K562 (cell line): ENCODE results near the gene WDR86. TPM values are rescaled to one million over a fixed set of nuclear protein-coding genes. Genes with fewer than 3 reads are reported as not detected.

Experiments
- ARID1B ChIP-seq: fragments of 450-650 bp; IDR thresholded peaks from 2 replicates; pipeline ENCODE4 v1.6.1; 2016; ENCODE audit warnings: antibody characterized with exemption, mild to moderate bottlenecking, inconsistent platforms
- BHLHE40 ChIP-seq: IDR thresholded peaks from 2 replicates; pipeline ENCODE4 v1.6.1; 2011; ENCODE audit warnings: low read length, improper control_type of control experiment
- CBX3 ChIP-seq, 2 experiments: IDR thresholded peaks; 1 replicate in 1 of 2; 2 replicates in 1 of 2; pipeline ENCODE4 v1.6.1; 2012; ENCODE audit warnings: inconsistent platforms in 2 of 2, low read length in 2 of 2, borderline replicate concordance in 1 of 2, control low read depth in 1 of 2
- FOS ChIP-seq: IDR thresholded peaks from 3 replicates; pipeline ENCODE4 v1.6.1; 2011; ENCODE audit not compliant: insufficient read length; ENCODE audit errors: extremely low read depth
- GABPB1 ChIP-seq: sonication (generic); formaldehyde crosslinking; IDR thresholded peaks from 2 replicates; pipeline ENCODE4 v1.8.0; 2022; ENCODE audit warnings: mild to moderate bottlenecking, missing genetic modification reagents
- MAZ ChIP-seq, 2 experiments: fragments of 450-650 bp in 1 of 2; sonication (generic) in 1 of 2; formaldehyde crosslinking; IDR thresholded peaks in 1 of 2; conservative IDR thresholded peaks in 1 of 2; 2 replicates each; pipeline versions ENCODE4 v1.4.0 to v1.5.0; 2020; ENCODE audit warnings: mild to moderate bottlenecking in 1 of 2, missing genetic modification reagents in 1 of 2
- PHF21A ChIP-seq: fragments of 450-650 bp; IDR thresholded peaks from 2 replicates; pipeline ENCODE4 v1.6.1; 2017; ENCODE audit warnings: low read depth, borderline replicate concordance
- RAD21 ChIP-seq, 2 experiments: fragments of 250-450 bp in 1 of 2; fragments of 450-650 bp in 1 of 2; sonication (Bioruptor Pico) in 1 of 2; formaldehyde crosslinking in 1 of 2; IDR thresholded peaks in 1 of 2; conservative IDR thresholded peaks in 1 of 2; 2 replicates each; pipeline versions ENCODE4 v1.4.0 to v1.8.0; 2020 to 2022; ENCODE audit warnings: mild to moderate bottlenecking in 2 of 2, moderate library complexity in 1 of 2
- SMARCE1 ChIP-seq: fragments of 450-650 bp; IDR thresholded peaks from 2 replicates; pipeline ENCODE4 v1.7.1; 2016; ENCODE audit warnings: mild to moderate bottlenecking
- SMC3 ChIP-seq: conservative IDR thresholded peaks from 2 replicates; pipeline ENCODE4 v1.6.1; 2011; ENCODE audit warnings: low read depth, low read length, improper control_type of control experiment; ENCODE audit not compliant: insufficient read depth
- SPI1 ChIP-seq: IDR thresholded peaks from 2 replicates; pipeline ENCODE4 v1.6.1; 2011; ENCODE audit warnings: low read depth, low read length, control low read depth, borderline replicate concordance
- TEAD1 ChIP-seq, 2 experiments: fragments of 450-650 bp in 1 of 2; sonication (generic) in 1 of 2; formaldehyde crosslinking; IDR thresholded peaks; 2 replicates each; pipeline versions ENCODE4 v1.4.0 to v1.8.0; 2020 to 2022; ENCODE audit warnings: mild to moderate bottlenecking in 2 of 2, missing genetic modification reagents in 1 of 2
- TEAD4 ChIP-seq, 2 experiments: sonication (generic) in 1 of 2; formaldehyde crosslinking in 1 of 2; IDR thresholded peaks; 2 replicates each; pipeline versions ENCODE4 v1.6.1 to v1.8.0; 2012 to 2022; ENCODE audit warnings: borderline replicate concordance in 1 of 2, inconsistent platforms in 1 of 2, low read length in 1 of 2, mild to moderate bottlenecking in 1 of 2, missing genetic modification reagents in 1 of 2
- YY1 ChIP-seq, 3 experiments: IDR thresholded peaks; 2 replicates each; pipeline ENCODE4 v1.6.1; 2011; ENCODE audit warnings: low read length in 2 of 3, mild to moderate bottlenecking in 2 of 3, moderate library complexity in 2 of 3, borderline replicate concordance in 1 of 3, control low read depth in 1 of 3, low read depth in 1 of 3; ENCODE audit not compliant: insufficient read depth in 3 of 3, insufficient replicate concordance in 2 of 3, control insufficient read depth in 1 of 3, insufficient read length in 1 of 3; ENCODE audit errors: extremely low read depth in 1 of 3
- ZEB2 ChIP-seq: fragments of 450-650 bp; IDR thresholded peaks from 2 replicates; pipeline ENCODE4 v1.6.1; 2016
- ZNF384 ChIP-seq: IDR thresholded peaks from 2 replicates; pipeline ENCODE4 v1.6.1; 2012; ENCODE audit warnings: low read depth, low read length, improper control_type of control experiment
- polyA plus RNA-seq, 8 experiments: library from polyadenylated mRNA; depleted of rRNA in 4 of 8; stranded (reverse) in 5 of 8; unstranded in 3 of 8; fragments of >200 nt; fragmentation: Nextera tagmentation in 2 of 8; fragmentation: Illumina TruSeq in 1 of 8; extraction: Ambion mirVana in 2 of 8; extraction: Trizol in 1 of 8; gene quantifications; 2 replicates each; pipeline versions ENCODE4 v1.2.1 to v1.2.3, GENCODE V29; 2011 to 2014; ENCODE audit warnings: inconsistent platforms in 1 of 8, missing spikeins in 1 of 8
- total RNA-seq, 7 experiments: library from RNA; depleted of rRNA in 6 of 7; stranded (reverse); fragments of >200 nt in 6 of 7; fragmentation: Illumina TruSeq in 2 of 7; extraction: Trizol in 2 of 7; gene quantifications; 2 replicates each; pipeline versions ENCODE4 v1.2.1 to v1.2.3, GENCODE V29; 2011 to 2021; ENCODE audit warnings: low replicate concordance in 1 of 7
- TF ChIP-seq, protein P1 (sequence below): fragments of 200-800 bp; sonication (Bioruptor generic); IDR thresholded peaks from 2 replicates; pipeline ENCODE4 v1.6.1; 2017; ENCODE audit warnings: missing genetic modification characterization, missing compliant biosample characterization
- TF ChIP-seq, protein P2 (sequence below): sonication (generic); formaldehyde crosslinking; IDR thresholded peaks from 2 replicates; pipeline ENCODE4 v1.8.1; 2023; ENCODE audit warnings: mild to moderate bottlenecking, missing genetic modification reagents
- TF ChIP-seq, protein P3 (sequence below), 3 experiments: IDR thresholded peaks in 2 of 3; conservative IDR thresholded peaks in 1 of 3; 2 replicates each; pipeline ENCODE4 v1.5.1; 2011 to 2012; ENCODE audit warnings: low read length in 3 of 3, mild to moderate bottlenecking in 3 of 3, control low read depth in 2 of 3, improper control_type of control experiment in 1 of 3, inconsistent platforms in 1 of 3, low read depth in 1 of 3, mixed read lengths in 1 of 3, moderate library complexity in 1 of 3; ENCODE audit not compliant: insufficient read depth in 2 of 3
- TF ChIP-seq, protein P4 (sequence below): fragments of 250-450 bp; sonication (Bioruptor Pico); IDR thresholded peaks from 2 replicates; pipeline ENCODE4 v1.5.0; 2020; ENCODE audit warnings: mild to moderate bottlenecking

Gene WDR86
- total and polyA plus RNA-seq, 9 of the 15 experiments (the other 6 are each of a cell fraction or from before 2014, with no cell fraction given): 0.24 TPM; not detected in 8

DNA sequence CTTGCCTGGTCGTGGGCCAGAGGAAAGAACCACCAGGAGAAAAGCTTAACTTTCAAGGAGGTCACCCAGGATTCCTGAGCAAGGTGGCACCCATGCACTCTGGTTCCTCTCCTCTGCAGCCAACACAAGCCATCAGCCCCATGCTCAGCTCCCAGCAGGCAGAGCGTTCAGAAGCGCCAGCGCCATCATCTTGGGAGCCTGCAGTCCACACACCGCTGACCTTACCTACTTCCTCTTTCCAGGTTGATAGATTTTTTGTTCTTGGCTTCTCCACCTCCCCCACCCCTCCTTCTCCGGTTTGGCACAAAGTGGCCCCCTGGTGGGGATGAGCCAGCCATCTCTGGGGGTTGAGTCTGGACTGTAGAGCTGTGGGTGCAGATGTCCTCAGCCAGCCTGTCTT, 1.7 kb upstream of the WDR86 start (continued):
- TF ChIP-seq YY1 (IDR thresholded peaks at IDR 0.05; ENCODE audit: borderline replicate concordance in 1 of 3, control insufficient read depth in 1 of 3, extremely low read depth in 1 of 3, insufficient read depth in 3 of 3, insufficient read length in 1 of 3, insufficient replicate concordance in 2 of 3, low read depth in 1 of 3, low read length in 2 of 3): peak in 1 of 3 experiments; percentile 59
- TF ChIP-seq, protein P1, sequence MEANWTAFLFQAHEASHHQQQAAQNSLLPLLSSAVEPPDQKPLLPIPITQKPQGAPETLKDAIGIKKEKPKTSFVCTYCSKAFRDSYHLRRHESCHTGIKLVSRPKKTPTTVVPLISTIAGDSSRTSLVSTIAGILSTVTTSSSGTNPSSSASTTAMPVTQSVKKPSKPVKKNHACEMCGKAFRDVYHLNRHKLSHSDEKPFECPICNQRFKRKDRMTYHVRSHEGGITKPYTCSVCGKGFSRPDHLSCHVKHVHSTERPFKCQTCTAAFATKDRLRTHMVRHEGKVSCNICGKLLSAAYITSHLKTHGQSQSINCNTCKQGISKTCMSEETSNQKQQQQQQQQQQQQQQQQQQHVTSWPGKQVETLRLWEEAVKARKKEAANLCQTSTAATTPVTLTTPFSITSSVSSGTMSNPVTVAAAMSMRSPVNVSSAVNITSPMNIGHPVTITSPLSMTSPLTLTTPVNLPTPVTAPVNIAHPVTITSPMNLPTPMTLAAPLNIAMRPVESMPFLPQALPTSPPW: peak; percentile 35
- TF ChIP-seq, protein P2, sequence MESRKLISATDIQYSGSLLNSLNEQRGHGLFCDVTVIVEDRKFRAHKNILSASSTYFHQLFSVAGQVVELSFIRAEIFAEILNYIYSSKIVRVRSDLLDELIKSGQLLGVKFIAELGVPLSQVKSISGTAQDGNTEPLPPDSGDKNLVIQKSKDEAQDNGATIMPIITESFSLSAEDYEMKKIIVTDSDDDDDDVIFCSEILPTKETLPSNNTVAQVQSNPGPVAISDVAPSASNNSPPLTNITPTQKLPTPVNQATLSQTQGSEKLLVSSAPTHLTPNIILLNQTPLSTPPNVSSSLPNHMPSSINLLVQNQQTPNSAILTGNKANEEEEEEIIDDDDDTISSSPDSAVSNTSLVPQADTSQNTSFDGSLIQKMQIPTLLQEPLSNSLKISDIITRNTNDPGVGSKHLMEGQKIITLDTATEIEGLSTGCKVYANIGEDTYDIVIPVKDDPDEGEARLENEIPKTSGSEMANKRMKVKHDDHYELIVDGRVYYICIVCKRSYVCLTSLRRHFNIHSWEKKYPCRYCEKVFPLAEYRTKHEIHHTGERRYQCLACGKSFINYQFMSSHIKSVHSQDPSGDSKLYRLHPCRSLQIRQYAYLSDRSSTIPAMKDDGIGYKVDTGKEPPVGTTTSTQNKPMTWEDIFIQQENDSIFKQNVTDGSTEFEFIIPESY (CRISPR knock-in tag): peak; percentile 96
- no peak for TF ChIP-seq PHF21A
- peak; percentile 34; the same call in 1 of the 2 replicates for TF ChIP-seq TEAD4 (IDR thresholded peaks at IDR 0.05; ENCODE audit: low read length)
- TF ChIP-seq TEAD4 (CRISPR knock-in tag; IDR thresholded peaks at IDR 0.05; ENCODE audit: borderline replicate concordance): no peak
- TF ChIP-seq ZEB2: peak; percentile 50
- peak; percentile 22; the same call in 1 of the 2 replicates for TF ChIP-seq ZNF384
- peak; percentile 91 for TF ChIP-seq SPI1
- TF ChIP-seq SMARCE1: peak; percentile 36; the same call in 1 of the 2 replicates
- TF ChIP-seq MAZ (CRISPR knock-in tag; conservative IDR thresholded peaks at IDR 0.05 in 1 of 2, IDR thresholded peaks at IDR 0.05 in 1 of 2): peak in 1 of 2 experiments; percentile 37; a peak in 1 of 4 replicates
- TF ChIP-seq, protein P3, sequence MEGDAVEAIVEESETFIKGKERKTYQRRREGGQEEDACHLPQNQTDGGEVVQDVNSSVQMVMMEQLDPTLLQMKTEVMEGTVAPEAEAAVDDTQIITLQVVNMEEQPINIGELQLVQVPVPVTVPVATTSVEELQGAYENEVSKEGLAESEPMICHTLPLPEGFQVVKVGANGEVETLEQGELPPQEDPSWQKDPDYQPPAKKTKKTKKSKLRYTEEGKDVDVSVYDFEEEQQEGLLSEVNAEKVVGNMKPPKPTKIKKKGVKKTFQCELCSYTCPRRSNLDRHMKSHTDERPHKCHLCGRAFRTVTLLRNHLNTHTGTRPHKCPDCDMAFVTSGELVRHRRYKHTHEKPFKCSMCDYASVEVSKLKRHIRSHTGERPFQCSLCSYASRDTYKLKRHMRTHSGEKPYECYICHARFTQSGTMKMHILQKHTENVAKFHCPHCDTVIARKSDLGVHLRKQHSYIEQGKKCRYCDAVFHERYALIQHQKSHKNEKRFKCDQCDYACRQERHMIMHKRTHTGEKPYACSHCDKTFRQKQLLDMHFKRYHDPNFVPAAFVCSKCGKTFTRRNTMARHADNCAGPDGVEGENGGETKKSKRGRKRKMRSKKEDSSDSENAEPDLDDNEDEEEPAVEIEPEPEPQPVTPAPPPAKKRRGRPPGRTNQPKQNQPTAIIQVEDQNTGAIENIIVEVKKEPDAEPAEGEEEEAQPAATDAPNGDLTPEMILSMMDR (IDR thresholded peaks at IDR 0.05 in 2 of 3, conservative IDR thresholded peaks at IDR 0.05 in 1 of 3; ENCODE audit: insufficient read depth in 2 of 3, low read depth in 1 of 3, low read length in 3 of 3): peak; percentile 39 to 66 (median 59); a peak in 5 of 6 replicates
- 0 out of 2 replicates have a peak, but pooled peaks have one; percentile 10 for TF ChIP-seq BHLHE40
- TF ChIP-seq TEAD1 (CRISPR knock-in tag; IDR thresholded peaks at IDR 0.05): no peak
- peak; percentile 20; the same call in 1 of the 2 replicates for TF ChIP-seq GABPB1
- TF ChIP-seq CBX3 (IDR thresholded peaks at IDR 0.05; ENCODE audit: borderline replicate concordance in 1 of 2, low read length in 2 of 2): peak in 1 of 2 experiments; percentile 41; a peak in 1 of 3 replicates
- TF ChIP-seq, protein P4, sequence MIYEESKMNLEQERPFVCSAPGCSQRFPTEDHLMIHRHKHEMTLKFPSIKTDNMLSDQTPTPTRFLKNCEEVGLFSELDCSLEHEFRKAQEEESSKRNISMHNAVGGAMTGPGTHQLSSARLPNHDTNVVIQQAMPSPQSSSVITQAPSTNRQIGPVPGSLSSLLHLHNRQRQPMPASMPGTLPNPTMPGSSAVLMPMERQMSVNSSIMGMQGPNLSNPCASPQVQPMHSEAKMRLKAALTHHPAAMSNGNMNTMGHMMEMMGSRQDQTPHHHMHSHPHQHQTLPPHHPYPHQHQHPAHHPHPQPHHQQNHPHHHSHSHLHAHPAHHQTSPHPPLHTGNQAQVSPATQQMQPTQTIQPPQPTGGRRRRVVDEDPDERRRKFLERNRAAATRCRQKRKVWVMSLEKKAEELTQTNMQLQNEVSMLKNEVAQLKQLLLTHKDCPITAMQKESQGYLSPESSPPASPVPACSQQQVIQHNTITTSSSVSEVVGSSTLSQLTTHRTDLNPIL (CRISPR knock-in tag): no peak
- TF ChIP-seq RAD21 (CRISPR knock-in tag; conservative IDR thresholded peaks at IDR 0.05 in 1 of 2, IDR thresholded peaks at IDR 0.05 in 1 of 2): peak in 1 of 2 experiments; percentile 59; a peak in 2 of 4 replicates
- peak; percentile 28; the same call in 1 of the 2 replicates for TF ChIP-seq SMC3
- no peak for TF ChIP-seq FOS
- peak; percentile 32; the same call in 1 of the 2 replicates for TF ChIP-seq ARID1B
